Endothelial cell of umbilical vein (primary cell): ENCODE results near the gene PSMG2. TPM values are rescaled to one million over a fixed set of nuclear protein-coding genes. Genes with fewer than 3 reads are reported as not detected.

Experiments used
- BruUV-seq: library from RNA; stranded (reverse); fragments of 400-500 nt; replicated peaks from 2 replicates; lab custom pipeline; 2021; lab: Mats Ljungman, UMichigan
- CTCF ChIA-PET: fragments of 300-600, 350-600 bp; sonication (Branson Sonifier 250); formaldehyde crosslinking; loops from one replicate; lab custom pipeline; 2021; ENCODE audit warnings: antibody characterized with exemption, inconsistent platforms; lab: Charles Lee
- POLR2A ChIA-PET: fragments of 300-600, 350-600 bp; sonication (Branson Sonifier 250); formaldehyde crosslinking; loops from one replicate; lab custom pipeline; 2021; ENCODE audit warnings: antibody characterized with exemption, inconsistent platforms; lab: Charles Lee
- DNase-seq: peaks from one replicate; pipeline ENCODE4 v3.0.0-alpha.2; 2011; ENCODE audit warnings: low read depth, low spot score
- FAIRE-seq: peaks from 2 replicates; lab custom pipeline; 2011; peaks lifted over from hg19 to GRCh38; lab: Jason Lieb, UNC
- H2AFZ ChIP-seq: 2 replicates; pipeline ENCODE4 v1.6.0; 2012; ENCODE audit warnings: low read depth, low read length, control low read depth, inconsistent platforms
- H3K27ac ChIP-seq: 2 replicates; pipeline ENCODE4 v1.5.1; 2011; ENCODE audit warnings: low read depth, mild to moderate bottlenecking, control low read depth, low read length, moderate library complexity; ENCODE audit not compliant: insufficient read depth
- H3K27me3 ChIP-seq, 2 experiments: 2 replicates each; pipeline versions ENCODE4 v1.6.0 to v1.6.1; 2011; ENCODE audit warnings: low read length in 2 of 2, mixed read lengths in 1 of 2; ENCODE audit not compliant: control insufficient read depth in 2 of 2, insufficient read depth in 2 of 2
- H3K36me3 ChIP-seq, 2 experiments: 2 replicates in 1 of 2; 3 replicates in 1 of 2; pipeline ENCODE4 v1.5.1; 2011; ENCODE audit warnings: low read length in 2 of 2, mild to moderate bottlenecking in 1 of 2, moderate library complexity in 1 of 2; ENCODE audit not compliant: control insufficient read depth in 2 of 2, insufficient read depth in 2 of 2; ENCODE audit errors: extremely low read depth in 1 of 2
- H3K4me1 ChIP-seq: 3 replicates; pipeline ENCODE4 v1.5.1; 2011; ENCODE audit warnings: mild to moderate bottlenecking, low read length; ENCODE audit not compliant: control insufficient read depth, insufficient read depth; ENCODE audit errors: extremely low read depth
- H3K4me2 ChIP-seq: 2 replicates; pipeline ENCODE4 v1.6.1; 2011; ENCODE audit warnings: low read length, control low read depth, mixed read lengths; ENCODE audit not compliant: insufficient read depth
- H3K4me3 ChIP-seq, 3 experiments: fragments of 200-600 bp in 1 of 3; sonication (generic), shearing (Covaris generic) in 1 of 3; replicated peaks in 1 of 3; 2 replicates each; pipeline ENCODE4 v1.5.1; 2011 to 2016; ENCODE audit warnings: control low read depth in 3 of 3, low read length in 3 of 3, mild to moderate bottlenecking in 2 of 3, inconsistent platforms in 1 of 3, low read depth in 1 of 3, moderate library complexity in 1 of 3; ENCODE audit not compliant: insufficient read depth in 1 of 3
- H3K79me2 ChIP-seq: 2 replicates; pipeline ENCODE4 v1.6.0; 2012; ENCODE audit warnings: low read length, inconsistent platforms; ENCODE audit not compliant: control insufficient read depth, insufficient read depth
- H3K9ac ChIP-seq: replicated peaks from 2 replicates; pipeline ENCODE3; 2011; ENCODE audit warnings: low read length, control low read depth; ENCODE audit not compliant: insufficient read depth; ENCODE audit errors: extremely low read depth
- H3K9me1 ChIP-seq: replicated peaks from 3 replicates; pipeline ENCODE4 v1.6.0; 2011; ENCODE audit warnings: mild to moderate bottlenecking, low read length; ENCODE audit not compliant: control insufficient read depth, insufficient read depth; ENCODE audit errors: extremely low read depth
- H3K9me3 ChIP-seq: replicated peaks from 2 replicates; pipeline ENCODE4 v1.5.1; 2012; ENCODE audit warnings: low read length, inconsistent platforms; ENCODE audit not compliant: control insufficient read depth, insufficient read depth
- H4K20me1 ChIP-seq: replicated peaks from 2 replicates; pipeline ENCODE3; 2011; ENCODE audit warnings: mild to moderate bottlenecking, low read length; ENCODE audit not compliant: control insufficient read depth, insufficient read depth; ENCODE audit errors: extremely low read depth
- EZH2 ChIP-seq: IDR thresholded peaks from 2 replicates; pipeline ENCODE4 v1.6.1; 2012; ENCODE audit warnings: borderline replicate concordance, low read depth, mild to moderate bottlenecking, moderate library complexity, low read length, inconsistent platforms; ENCODE audit not compliant: severe bottlenecking
- GATA2 ChIP-seq: IDR thresholded peaks from 2 replicates; pipeline ENCODE4 v1.7.0; 2011; ENCODE audit warnings: low read depth, mild to moderate bottlenecking, moderate library complexity, mixed read lengths, low read length; ENCODE audit not compliant: insufficient read length, insufficient read depth
- JUN ChIP-seq: IDR thresholded peaks from 2 replicates; pipeline ENCODE4 v1.6.1; 2011; ENCODE audit warnings: borderline replicate concordance, low read depth; ENCODE audit not compliant: insufficient read length, insufficient read depth
- MAX ChIP-seq: IDR thresholded peaks from 2 replicates; pipeline ENCODE4 v1.6.1; 2011; ENCODE audit not compliant: insufficient read depth, insufficient read length
- MYC ChIP-seq: IDR thresholded peaks from one replicate; pipeline ENCODE4 v1.6.1; 2011; ENCODE audit warnings: mild to moderate bottlenecking, low read depth, low read length
- POLR2AphosphoS5 ChIP-seq: IDR thresholded peaks from 2 replicates; pipeline ENCODE4 v1.6.1; 2012; ENCODE audit warnings: low read depth, mild to moderate bottlenecking, control low read depth, low read length, moderate library complexity; ENCODE audit not compliant: insufficient read depth
- dilution Hi-C: fragments of 300-500 bp; cut with MboI; formaldehyde crosslinking; loops from one replicate; pipeline ENCODE4 v1.15.0; 2019; ENCODE audit warnings: low sequenced_read_pairs; ENCODE audit not compliant: extremely low pct_ligation_motif_present
- intact Hi-C: fragments of 100-400 bp; cut with micrococcal nuclease; formaldehyde crosslinking; loops from one replicate; pipeline ENCODE4 v1.10.0; 2022
- polyA plus RNA-seq, 4 experiments: library from polyadenylated mRNA; depleted of rRNA in 3 of 4; stranded (reverse) in 3 of 4; unstranded in 1 of 4; fragments of >200 nt; gene quantifications; 2 replicates each; pipeline versions ENCODE4 v1.2.1 to v1.2.3, GENCODE V29; 2011 to 2012; ENCODE audit warnings: missing spikeins in 1 of 4
- total RNA-seq: library from RNA; stranded (reverse); gene quantifications from 2 replicates; pipeline ENCODE4 v1.2.3, GENCODE V29; 2021
- TF ChIP-seq, protein P1 (sequence below), 2 donors: IDR thresholded peaks; 1 replicate in 1 of 2; 2 replicates in 1 of 2; pipeline ENCODE4 v1.5.1; 2011; ENCODE audit warnings: low read length in 2 of 2, mild to moderate bottlenecking in 2 of 2, moderate library complexity in 2 of 2, control low read depth in 1 of 2, inconsistent platforms in 1 of 2, low read depth in 1 of 2; ENCODE audit not compliant: insufficient read depth in 1 of 2; ENCODE audit errors: extremely low read depth in 1 of 2

Gene PSMG2
- total and polyA plus RNA-seq, 2 donors (not counting 3 experiments of a cell fraction or from before 2014, with no cell fraction given), result 42.0 to 71.0 TPM

DNA sequence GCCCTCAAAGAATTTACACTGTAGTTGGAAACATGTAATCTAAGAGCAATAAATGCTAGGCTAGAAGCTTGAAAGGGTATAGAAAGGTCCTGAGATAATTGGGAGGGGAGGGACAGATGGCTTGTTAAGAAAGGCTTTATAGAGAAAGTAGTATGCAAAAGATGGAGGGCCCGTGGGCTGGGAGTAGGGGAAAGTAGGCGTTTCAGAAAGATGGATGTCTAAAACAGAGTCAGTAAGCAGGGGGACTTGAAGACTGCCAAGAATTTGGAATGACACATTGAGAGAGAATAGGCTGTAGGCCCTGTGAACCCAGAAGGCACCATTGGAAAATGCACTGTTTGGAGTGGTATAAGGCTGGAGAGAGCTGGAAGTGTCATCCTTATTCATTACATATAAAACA lies 822 bp downstream of the PSMG2 start:
- Histone ChIP-seq H3K27ac (peak overlapping the region; percentile 93), H3K27me3 (no peaks in the 10 kb centered on the region), H3K79me2 (peaks cover 41% of the 10 kb centered on the region), H3K36me3 (peaks cover 4 to 11% of the 10 kb centered on the region in 2 experiments), H3K4me2 (peak overlapping the region; percentile 90), H3K9ac (peak overlapping the region; percentile 98), H3K4me1 (peaks cover 19% of the 10 kb centered on the region), H3K9me1 (no peaks in the 10 kb centered on the region), H3K9me3 (no peaks in the 10 kb centered on the region), H3K4me3 (peak overlapping the region; percentile 53 to 90 (median 89)), H2AFZ (peak overlapping the region; percentile 92), H4K20me1 (no peaks in the 10 kb centered on the region)
- TF ChIP-seq EZH2 (no peak), POLR2AphosphoS5 (no peak), GATA2 (no peak), JUN (no peak), MAX (no peak), MYC (no peak)
- TF ChIP-seq, protein P1, sequence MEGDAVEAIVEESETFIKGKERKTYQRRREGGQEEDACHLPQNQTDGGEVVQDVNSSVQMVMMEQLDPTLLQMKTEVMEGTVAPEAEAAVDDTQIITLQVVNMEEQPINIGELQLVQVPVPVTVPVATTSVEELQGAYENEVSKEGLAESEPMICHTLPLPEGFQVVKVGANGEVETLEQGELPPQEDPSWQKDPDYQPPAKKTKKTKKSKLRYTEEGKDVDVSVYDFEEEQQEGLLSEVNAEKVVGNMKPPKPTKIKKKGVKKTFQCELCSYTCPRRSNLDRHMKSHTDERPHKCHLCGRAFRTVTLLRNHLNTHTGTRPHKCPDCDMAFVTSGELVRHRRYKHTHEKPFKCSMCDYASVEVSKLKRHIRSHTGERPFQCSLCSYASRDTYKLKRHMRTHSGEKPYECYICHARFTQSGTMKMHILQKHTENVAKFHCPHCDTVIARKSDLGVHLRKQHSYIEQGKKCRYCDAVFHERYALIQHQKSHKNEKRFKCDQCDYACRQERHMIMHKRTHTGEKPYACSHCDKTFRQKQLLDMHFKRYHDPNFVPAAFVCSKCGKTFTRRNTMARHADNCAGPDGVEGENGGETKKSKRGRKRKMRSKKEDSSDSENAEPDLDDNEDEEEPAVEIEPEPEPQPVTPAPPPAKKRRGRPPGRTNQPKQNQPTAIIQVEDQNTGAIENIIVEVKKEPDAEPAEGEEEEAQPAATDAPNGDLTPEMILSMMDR (IDR thresholded peaks at IDR 0.05; ENCODE audit: extremely low read depth in 1 of 2, insufficient read depth in 1 of 2, low read depth in 1 of 2, low read length in 2 of 2), result no peak
- ChIA-PET CTCF (interaction anchor here (1.5 to 2.1 kb wide), 2 partner anchors 313 to 376 kb away, joined by 5 to 6 read pairs; no protein-coding TSS in a partner anchor), POLR2A (no interaction called here)
- dilution Hi-C loops (no loop called here), intact Hi-C loops (no loop called here)
- FAIRE-seq (no peak), DNase-seq (no peak)
- no TSS peak for BruUV-seq
